GM23338 (cell line): Measurements from ENCODE around the gene HIVEP1. TPM values are rescaled to one million over a fixed set of nuclear protein-coding genes. Genes with fewer than 3 reads are reported as not detected.

Experiments
- ATAC-seq: fragments of 200-7000 bp; cut with Tn5 transposase; 3 replicates; pipeline ENCODE4 v1.9.1; 2020
- DNase-seq: peaks from one replicate; pipeline ENCODE4 v3.0.0-alpha.2; 2015; ENCODE audit warnings: low spot score
- H2AFZ ChIP-seq: fragments of 200-600 bp; sonication (generic); 2 replicates; pipeline ENCODE4 v1.8.0; 2016; ENCODE audit warnings: antibody characterized with exemption, mild to moderate bottlenecking, moderate library complexity
- H3F3A ChIP-seq: fragments of 200-600 bp; sonication (generic); replicated peaks from 2 replicates; pipeline ENCODE4 v1.8.0; 2017; ENCODE audit warnings: antibody characterized with exemption, mixed run types, low read depth
- H3K27ac ChIP-seq: fragments of 200-600 bp; sonication (generic); 2 replicates; pipeline ENCODE4 v1.6.1; 2016; ENCODE audit warnings: low read depth
- H3K27me3 ChIP-seq: fragments of 200-600 bp; sonication (generic); 2 replicates; pipeline ENCODE4 v1.8.0; 2016; ENCODE audit warnings: mild to moderate bottlenecking, mixed run types, moderate library complexity; ENCODE audit not compliant: insufficient read depth
- H3K36me3 ChIP-seq: fragments of 200-600 bp; sonication (generic); 2 replicates; pipeline ENCODE4 v1.8.0; 2016; ENCODE audit warnings: mild to moderate bottlenecking; ENCODE audit not compliant: insufficient read depth
- H3K4me1 ChIP-seq: fragments of 200-600 bp; sonication (generic); 2 replicates; pipeline ENCODE4 v1.8.0; 2016; ENCODE audit warnings: mild to moderate bottlenecking, moderate library complexity; ENCODE audit not compliant: insufficient read depth
- H3K4me2 ChIP-seq: fragments of 200-600 bp; sonication (generic); 2 replicates; pipeline ENCODE4 v1.7.1; 2017; ENCODE audit warnings: mixed run types
- H3K4me3 ChIP-seq: fragments of 200-600 bp; sonication (generic); 2 replicates; pipeline ENCODE4 v1.6.1; 2016; ENCODE audit warnings: mixed run types
- H3K79me2 ChIP-seq: fragments of 200-600 bp; sonication (generic); replicated peaks from 2 replicates; pipeline ENCODE4 v1.8.0; 2017; ENCODE audit warnings: mild to moderate bottlenecking; ENCODE audit not compliant: insufficient read depth
- H3K9me2 ChIP-seq: fragments of 200-600 bp; sonication (generic); 2 replicates; pipeline ENCODE4 v1.8.0; 2017; ENCODE audit not compliant: insufficient read depth
- H4K20me1 ChIP-seq: fragments of 200-600 bp; sonication (generic); replicated peaks from 2 replicates; pipeline ENCODE4 v1.8.0; 2017; ENCODE audit warnings: mild to moderate bottlenecking; ENCODE audit not compliant: insufficient read depth
- H3K27ac Mint-ChIP-seq: 2 replicates; pipeline ENCODE4 v1.8.0; 2020; ENCODE audit warnings: inconsistent platforms, mild to moderate bottlenecking, moderate library complexity, mixed read lengths
- H3K27me3 Mint-ChIP-seq: 3 replicates; pipeline ENCODE4 v1.8.0; 2022; ENCODE audit warnings: low read depth, mild to moderate bottlenecking, moderate library complexity, mixed read lengths, inconsistent platforms; ENCODE audit not compliant: insufficient read depth, poor library complexity
- H3K36me3 Mint-ChIP-seq: 3 replicates; pipeline ENCODE4 v1.8.0; 2021; ENCODE audit warnings: low read depth, mild to moderate bottlenecking, inconsistent platforms, moderate library complexity, mixed read lengths
- H3K4me1 Mint-ChIP-seq: 3 replicates; pipeline ENCODE4 v1.8.0; 2020; ENCODE audit warnings: mild to moderate bottlenecking, inconsistent platforms, mixed read lengths
- H3K4me3 Mint-ChIP-seq: 3 replicates; pipeline ENCODE4 v1.8.0; 2021; ENCODE audit warnings: moderate library complexity, mild to moderate bottlenecking, inconsistent platforms, mixed read lengths
- H3K9me3 Mint-ChIP-seq: 3 replicates; pipeline ENCODE4 v1.8.0; 2020; ENCODE audit warnings: moderate library complexity, mild to moderate bottlenecking, inconsistent platforms, mixed read lengths
- CREB1 ChIP-seq: fragments of 250-450 bp; sonication (Bioruptor Pico); IDR thresholded peaks from 2 replicates; pipeline ENCODE4 v1.5.0; 2020; ENCODE audit warnings: low read depth, mild to moderate bottlenecking, moderate library complexity
- ETS1 ChIP-seq: IDR thresholded peaks from 2 replicates; pipeline ENCODE4 v1.6.1; 2016; ENCODE audit warnings: antibody characterized with exemption
- EZH2 ChIP-seq: fragments of 200-600 bp; sonication (generic); IDR thresholded peaks from one replicate; pipeline ENCODE4 v1.8.0; 2017; ENCODE audit warnings: antibody characterized with exemption, mild to moderate bottlenecking, low read depth; ENCODE audit not compliant: unreplicated experiment
- EZH2phosphoT487 ChIP-seq: fragments of 200-600 bp; sonication (generic); IDR thresholded peaks from one replicate; pipeline ENCODE4 v1.8.1; 2018; ENCODE audit warnings: antibody characterized with exemption; ENCODE audit not compliant: unreplicated experiment
- JUNB ChIP-seq: IDR thresholded peaks from one replicate; pipeline ENCODE4 v1.6.1; 2016; ENCODE audit warnings: antibody characterized with exemption; ENCODE audit not compliant: unreplicated experiment
- REST ChIP-seq: IDR thresholded peaks from one replicate; pipeline ENCODE4 v1.6.1; 2018; ENCODE audit warnings: antibody characterized with exemption; ENCODE audit not compliant: unreplicated experiment
- ZNF114 ChIP-seq: fragments of 250-450 bp; sonication (Bioruptor Pico); IDR thresholded peaks from 2 replicates; pipeline ENCODE4 v1.5.0; 2020; ENCODE audit warnings: mild to moderate bottlenecking, moderate library complexity
- ZNF331 ChIP-seq: fragments of 250-450 bp; sonication (Bioruptor Pico); IDR thresholded peaks from 2 replicates; pipeline ENCODE4 v1.5.0; 2020; ENCODE audit warnings: low read depth, mild to moderate bottlenecking, moderate library complexity
- ZNF462 ChIP-seq: fragments of 250-450 bp; sonication (Bioruptor Pico); IDR thresholded peaks from 2 replicates; pipeline ENCODE4 v1.5.0; 2020; ENCODE audit warnings: mild to moderate bottlenecking, moderate library complexity
- polyA plus RNA-seq: library from polyadenylated mRNA; unstranded; fragments of >200 nt; fragmentation: Nextera tagmentation; extraction: Ambion mirVana; gene quantifications from 2 replicates; pipeline ENCODE4 v1.2.1, GENCODE V29; 2016
- total RNA-seq: library from RNA; depleted of rRNA; stranded (reverse); fragments of >200 nt; shearing (Covaris generic); gene quantifications from 2 replicates; pipeline ENCODE4 v1.2.3, GENCODE V29; 2014

HIVEP1 gene
- total and polyA plus RNA-seq, 2 experiments from 2014 or later, result 10.1 to 21.7 TPM

DNA sequence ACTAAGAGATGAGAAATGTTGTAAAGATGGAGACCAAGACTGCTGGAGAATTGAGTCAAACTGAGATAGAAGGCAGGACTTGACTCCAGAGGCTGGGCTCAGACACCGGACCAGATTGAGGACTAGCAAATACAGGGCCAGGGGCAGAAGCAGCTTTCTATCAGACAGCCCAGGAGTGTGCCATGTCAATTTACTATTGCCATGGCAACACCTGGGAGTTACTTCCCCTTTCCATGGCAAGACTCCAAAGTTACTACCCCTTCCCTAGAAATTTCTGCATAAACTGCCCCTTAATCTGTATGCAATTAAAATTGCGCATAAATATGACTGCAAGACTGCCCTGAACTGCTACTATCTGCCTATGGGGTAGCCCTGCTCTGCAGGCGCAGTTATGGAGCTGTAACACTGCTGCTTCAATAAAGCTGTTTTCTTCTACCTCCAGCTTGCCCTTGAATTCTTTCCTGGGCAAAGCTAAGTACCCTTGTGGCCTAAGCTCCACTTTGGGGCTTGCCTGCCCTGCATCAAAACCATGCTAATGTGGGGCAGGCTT is 188.0 kb downstream of the HIVEP1 start:
- Histone ChIP-seq H3F3A (no peaks in the 10 kb centered on the region), H3K4me2 (no peak overlapping the region), H3K9me2 (0 out of 2 replicates have a peak, but pooled peaks cover 4% of the 10 kb centered on the region), H2AFZ (0 out of 2 replicates have a peak overlapping the region, but pooled peaks have one; percentile 30), H3K36me3 (no peaks in the 10 kb centered on the region), H4K20me1 (no peaks in the 10 kb centered on the region), H3K27me3 (no peaks in the 10 kb centered on the region; the same call in 1 of the 2 replicates), H3K4me3 (no peak overlapping the region), H3K79me2 (no peaks in the 10 kb centered on the region), H3K27ac (peak overlapping the region; percentile 30; the same call in 1 of the 2 replicates), H3K4me1 (no peaks in the 10 kb centered on the region)
- ATAC-seq, result no peak
- no peaks in the 10 kb centered on the region for H3K36me3 Mint-ChIP-seq
- DNase-seq, result no peak
- peaks cover 2% of the 10 kb centered on the region for H3K27me3 Mint-ChIP-seq
- H3K4me3 Mint-ChIP-seq, result no peak overlapping the region
- TF ChIP-seq ZNF462 (CRISPR knock-in tag) (no peak), EZH2phosphoT487 (no peak), EZH2 (no peak), JUNB (no peak), ZNF114 (CRISPR knock-in tag) (no peak), REST (no peak), ETS1 (no peak), CREB1 (CRISPR knock-in tag) (no peak), ZNF331 (CRISPR knock-in tag) (no peak)
- H3K27ac Mint-ChIP-seq, result no peak overlapping the region
- no peaks in the 10 kb centered on the region for H3K9me3 Mint-ChIP-seq
- peaks cover 7% of the 10 kb centered on the region for H3K4me1 Mint-ChIP-seq
